Stimulated activated CD4-positive, alpha-beta T cell treated with anti-CD3 and anti-CD28 coated beads, Interleukin-1b, Interleukin-23, amount 100 ng/mL, for 4 hours (primary cell): Measurements from ENCODE around the gene ABL1.
"Not testable (repeated sequence)": the region's sequence is repeated elsewhere in the genome, so short reads cannot be mapped to it uniquely, and the experiment has no call there.

ENCODE experiments used
- DNase-seq, 2 donors: peaks; one replicate each; pipeline ENCODE4 v3.0.0-alpha.2; 2020; ENCODE audit warnings: low read depth in 2 of 2

Gene ABL1

GRCh38 chr9:130834371-130835336 is at the start of gene ABL1:
Gene ABL1 (plus strand): TSS chr9:130835254. CDS start chr9:130835447, 193 bp downstream.
- peak; percentile 9 to 51 for DNase-seq

- DNase-seq, result no peak
Observed at GRCh38 chr9:130785940-130786508, 49.0 kb upstream of the ABL1 start.

DNA sequence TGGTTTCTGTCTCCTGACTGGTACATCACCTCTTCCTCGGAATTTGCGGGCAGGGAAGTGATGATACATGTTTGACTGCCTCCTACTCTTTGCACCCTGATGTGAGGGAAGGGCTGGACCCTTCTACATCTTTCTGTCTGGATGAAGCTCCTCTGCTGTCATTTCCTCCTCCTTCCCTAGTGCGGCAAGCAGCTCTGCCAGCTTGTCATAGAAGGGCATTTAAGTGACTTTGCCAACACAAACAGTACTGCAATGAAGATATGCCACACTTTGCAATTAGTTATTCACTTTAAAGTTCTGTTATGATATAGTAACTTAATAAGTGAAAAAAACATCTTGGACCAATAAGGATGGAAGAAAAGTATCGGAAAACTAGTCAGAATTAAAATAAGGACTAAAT is 48.5 kb upstream of the ABL1 start:
- DNase-seq, result no peak

DNA sequence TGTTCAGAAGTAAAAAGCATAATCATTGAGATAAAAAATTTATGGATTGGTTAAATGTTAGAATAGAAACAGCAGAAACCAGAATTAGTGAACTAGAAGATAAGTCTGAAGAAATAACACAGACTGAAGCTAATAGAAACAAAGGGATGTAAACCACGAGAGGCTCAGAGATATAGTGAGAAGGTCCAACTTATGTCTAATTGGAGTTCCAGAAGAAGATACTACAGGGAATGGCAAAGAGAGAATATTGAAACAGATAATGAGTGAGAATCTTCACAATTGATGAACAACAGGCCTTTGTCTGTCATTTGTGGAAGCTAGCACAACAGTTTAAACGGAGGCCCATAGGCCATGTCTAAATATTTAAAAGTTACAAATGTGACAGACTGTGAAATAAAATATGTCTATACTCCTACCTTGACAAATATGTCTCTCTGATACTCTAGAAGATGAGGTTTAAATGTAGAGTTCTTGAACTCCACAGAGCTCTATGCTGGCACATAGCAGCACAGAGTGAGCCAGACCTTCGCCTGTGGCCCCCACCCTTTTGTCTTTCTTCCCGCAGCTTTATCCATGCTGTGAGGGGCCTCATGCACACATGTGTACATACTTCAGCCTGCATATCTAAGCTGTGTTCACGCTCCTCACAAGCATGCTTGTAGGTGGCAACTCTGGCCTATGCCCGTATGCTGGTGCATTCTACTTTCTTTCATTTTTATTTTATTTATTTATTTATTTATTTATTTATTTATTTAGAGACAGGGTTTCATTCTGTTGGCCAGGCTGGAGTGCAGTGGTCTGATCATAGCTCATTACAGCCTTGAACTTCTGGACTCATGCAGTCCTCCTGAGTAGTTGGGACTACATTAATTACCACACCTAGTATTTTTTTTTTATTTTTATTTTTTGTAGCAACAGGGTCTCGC is 45.0 kb upstream of the ABL1 start:
- DNase-seq, result no peak

DNA sequence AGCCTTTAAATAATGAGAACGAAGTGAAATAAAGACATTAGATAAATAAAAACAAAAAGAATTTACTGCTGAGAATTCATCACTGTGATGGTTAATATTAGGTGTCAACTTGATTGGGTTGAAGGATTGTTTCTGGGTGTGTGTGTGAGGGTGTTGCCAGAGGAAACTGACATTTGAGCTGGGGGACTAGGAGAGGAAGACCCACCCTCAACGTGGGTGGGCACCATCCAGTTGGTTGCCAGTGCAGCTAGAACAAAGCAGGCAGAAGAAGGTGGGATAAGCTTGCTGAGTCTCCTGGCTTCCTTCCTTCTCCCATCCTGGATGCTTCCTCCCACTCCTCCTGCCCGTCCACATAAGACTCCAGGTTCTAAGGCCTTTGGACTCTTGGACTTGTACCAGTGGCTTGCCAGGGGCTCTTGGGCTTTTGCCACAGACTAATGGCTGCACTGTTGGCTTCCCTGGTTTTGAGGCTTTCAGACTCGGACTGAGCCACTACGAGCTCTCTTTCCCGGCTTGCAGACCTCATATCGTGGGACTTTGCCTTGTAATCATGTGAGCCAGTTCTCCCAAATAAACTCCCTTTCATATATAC is 43.7 kb upstream of the ABL1 start:
- DNase-seq, result no peak

- no peak for DNase-seq
Observed at GRCh38 chr9:130793589-130793988, 41.5 kb upstream of the ABL1 start.

GRCh38 chr9:130794021-130794420 is 41.0 kb upstream of the ABL1 start:
- not testable (repeated sequence) for DNase-seq

DNA sequence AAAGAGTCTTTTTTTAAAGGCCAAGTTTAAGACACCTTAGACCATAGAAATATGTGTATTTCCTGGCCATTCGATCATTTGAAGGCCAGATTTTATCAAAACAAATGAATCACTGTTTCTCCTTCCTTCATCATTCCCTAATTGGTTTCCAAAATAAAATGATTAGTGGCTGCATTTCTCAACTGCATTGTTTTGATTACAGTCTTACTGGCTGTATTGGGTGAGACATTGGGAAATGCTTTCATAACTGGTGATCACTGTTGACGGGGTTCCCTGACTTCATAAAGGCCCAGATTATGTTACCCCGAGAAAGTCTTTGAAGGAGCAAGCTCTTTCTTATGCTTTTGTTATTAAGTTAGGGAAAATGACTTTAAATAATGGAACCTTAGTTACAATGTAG is 40.6 kb upstream of the ABL1 start:
- DNase-seq, result not testable (repeated sequence)

DNA sequence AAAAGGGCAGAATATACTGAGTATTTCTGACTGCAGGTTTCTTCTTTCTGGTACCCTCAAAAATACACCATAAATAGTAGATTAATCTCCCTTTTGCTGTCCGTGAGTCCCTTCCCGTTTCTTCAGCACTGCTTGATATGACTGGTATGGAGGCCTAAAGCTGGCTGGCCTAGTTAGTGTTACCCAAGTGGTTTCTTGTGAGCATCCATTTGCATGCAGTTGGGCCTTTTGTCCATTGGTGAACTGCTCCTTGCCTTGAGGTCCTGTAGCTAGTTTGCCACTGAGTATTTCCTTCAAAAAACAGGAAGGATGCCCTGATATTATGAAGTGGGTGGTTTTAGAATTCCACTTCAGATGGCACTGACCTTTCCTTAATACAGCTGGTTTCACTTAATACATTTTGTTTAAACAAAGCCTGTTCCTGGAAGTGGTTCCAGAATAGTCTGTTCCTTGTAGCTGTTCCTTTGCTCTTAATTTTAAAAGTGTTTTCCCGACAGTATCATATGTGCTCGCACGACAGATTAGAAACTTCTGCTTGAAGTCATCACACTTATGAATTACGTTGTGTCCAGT is 40.0 kb upstream of the ABL1 start:
- DNase-seq, result no peak

GRCh38 chr9:130803116-130803515 is 31.9 kb upstream of the ABL1 start:
- not testable (repeated sequence) for DNase-seq

GRCh38 chr9:130805510-130806326 is 29.3 kb upstream of the ABL1 start:
- DNase-seq, result no peak

- no peak for DNase-seq
Observed at GRCh38 chr9:130806327-130806716, 28.7 kb upstream of the ABL1 start.

DNA sequence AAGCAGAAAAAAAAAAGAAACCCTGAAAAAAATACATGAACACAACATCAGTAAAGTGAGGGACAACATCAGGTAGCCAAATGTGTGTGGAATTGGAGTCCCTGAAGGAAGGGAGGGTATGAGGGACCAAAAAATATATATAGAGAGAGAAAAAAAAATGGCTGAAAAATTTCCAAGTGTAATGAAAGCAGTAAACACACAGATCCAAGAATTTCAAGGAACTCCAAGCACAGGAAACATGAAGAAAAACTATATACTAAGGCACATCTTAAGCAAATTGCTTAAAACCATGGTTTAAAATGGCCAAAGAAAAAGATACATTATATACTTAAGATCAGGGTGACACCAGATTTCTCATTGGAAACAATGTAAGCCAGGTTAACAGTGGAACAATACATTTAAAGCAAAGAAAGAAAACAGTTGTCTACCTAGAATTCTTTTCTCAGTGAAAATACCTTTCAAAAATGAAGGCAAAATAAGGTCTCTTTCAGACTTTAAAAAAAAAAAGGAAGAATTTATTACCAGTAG is 24.4 kb upstream of the ABL1 start:
- DNase-seq, result no peak

DNA sequence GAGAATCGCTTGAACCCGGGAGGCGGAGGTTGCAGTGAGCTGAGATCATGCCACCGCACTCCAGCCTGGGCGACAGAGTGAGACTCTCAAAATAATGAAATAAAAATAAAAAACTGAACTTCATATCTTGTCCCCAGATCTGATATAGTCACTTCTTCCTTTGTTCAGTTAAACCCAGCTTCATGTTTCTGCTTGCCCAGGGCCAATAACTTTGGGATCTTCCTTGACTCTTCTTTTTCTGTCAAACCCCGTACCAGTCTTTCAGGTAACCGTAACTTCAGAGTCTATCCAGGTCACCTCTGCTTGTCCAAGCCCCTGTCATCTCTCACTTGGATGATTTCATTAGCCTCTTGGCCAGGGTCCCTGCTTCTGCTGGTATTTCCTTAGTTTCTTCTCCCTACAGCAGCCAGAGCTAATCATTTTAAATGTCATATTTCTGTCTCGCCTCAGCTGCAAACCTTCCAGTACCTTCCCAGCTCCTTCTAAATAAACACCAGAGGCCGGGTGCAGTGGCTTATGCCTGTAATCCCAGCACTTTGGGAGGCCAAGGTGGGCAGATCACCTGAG is 19.7 kb upstream of the ABL1 start:
- no peak for DNase-seq

DNA sequence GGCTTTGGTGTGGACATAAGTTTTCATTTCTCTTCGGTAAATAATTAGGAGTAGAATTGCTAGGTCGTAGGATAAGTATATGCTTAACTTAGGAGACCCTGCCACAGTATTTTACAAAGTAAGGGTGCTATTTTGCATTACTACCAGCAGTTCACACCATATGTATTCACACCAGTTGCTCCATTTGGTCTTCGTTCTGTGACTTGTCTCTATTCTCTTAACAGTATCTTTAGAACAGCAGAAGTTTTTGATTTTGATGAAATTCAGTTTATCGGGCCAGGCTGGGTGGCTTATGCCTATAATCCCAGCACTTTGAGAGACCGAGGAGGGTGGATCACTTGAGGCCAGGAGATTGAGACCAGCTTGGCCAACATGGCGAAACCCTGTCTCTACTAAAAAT is 17.1 kb upstream of the ABL1 start:
- DNase-seq, result no peak

- no peak for DNase-seq
Observed at GRCh38 chr9:130820135-130820738, 14.8 kb upstream of the ABL1 start.

DNA sequence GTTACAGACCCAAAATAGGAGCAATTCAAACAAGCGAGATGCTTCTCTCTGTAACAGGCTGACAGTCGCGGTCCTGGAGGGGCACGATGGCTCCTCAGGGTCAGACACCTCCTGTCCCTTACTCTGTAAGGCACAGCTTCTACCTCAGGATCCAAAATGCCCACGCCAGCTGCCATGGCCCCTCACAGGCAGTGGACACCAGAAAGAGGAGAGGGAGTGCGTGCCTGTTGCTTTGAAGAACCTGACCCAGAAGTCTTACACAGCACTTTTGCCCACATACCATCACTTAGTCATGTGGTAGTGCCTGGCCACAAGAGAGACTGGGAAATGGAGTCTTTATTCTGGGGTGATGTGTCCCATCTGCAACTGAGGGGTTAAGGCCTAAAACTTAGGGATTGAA is 11.6 kb upstream of the ABL1 start:
- no peak for DNase-seq

DNA sequence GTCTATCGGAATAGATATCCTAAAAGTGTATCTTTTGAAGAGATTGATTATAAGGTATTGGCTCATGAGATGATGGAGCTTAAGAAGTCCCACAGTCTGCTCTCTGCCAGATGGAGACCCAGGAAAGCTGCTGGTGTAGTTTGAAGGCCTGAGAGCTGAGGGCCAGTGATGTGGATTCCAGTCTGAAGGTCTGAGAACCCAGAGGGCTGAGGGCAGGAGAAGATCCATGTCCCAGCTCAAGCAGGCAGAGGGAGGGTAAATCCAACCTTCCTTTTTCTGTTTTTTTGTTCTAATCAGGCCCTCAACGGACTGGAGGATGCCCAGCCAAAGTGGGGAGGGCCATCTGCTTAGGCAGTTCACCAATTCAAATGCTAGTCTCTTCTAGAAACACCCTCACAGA is 11.0 kb upstream of the ABL1 start:
- no peak for DNase-seq

GRCh38 chr9:130824643-130825350 is 10.3 kb upstream of the ABL1 start:
- no peak for DNase-seq
